GM19463 (cell line): ENCODE results near the gene SLC1A4.
A peak's percentile ranks its signal among the peaks of the same experiment; 100 is the strongest.
"Not testable (repeated sequence)": the region's sequence is repeated elsewhere in the genome, so short reads cannot be mapped to it uniquely, and the experiment has no call there.

Experiments used
- ATAC-seq: cut with Tn5 transposase; IDR thresholded peaks from one replicate; pipeline ENCODE4 v1.9.1; 2021; ENCODE audit warnings: mild to moderate bottlenecking, moderate library complexity; ENCODE audit not compliant: unreplicated experiment

SLC1A4 gene

GRCh38 chr2:64963719-64964118 lies 25.5 kb upstream of the SLC1A4 start:
- peak; percentile 58 for ATAC-seq

- no peak for ATAC-seq
These were observed 23.2 kb upstream of the SLC1A4 start for GRCh38 chr2:64966017-64966416.

GRCh38 chr2:64966839-64967238 lies 22.4 kb upstream of the SLC1A4 start:
- ATAC-seq, result no peak

GRCh38 chr2:64967601-64968000 lies 21.6 kb upstream of the SLC1A4 start:
- no peak for ATAC-seq

GRCh38 chr2:64969086-64969485 lies 20.1 kb upstream of the SLC1A4 start:
- ATAC-seq, result not testable (repeated sequence)

- ATAC-seq, result no peak
These were observed 18.7 kb upstream of the SLC1A4 start for GRCh38 chr2:64970495-64970894.

GRCh38 chr2:64972426-64972825 lies 16.8 kb upstream of the SLC1A4 start:
- ATAC-seq, result no peak

- ATAC-seq, result no peak
These were observed 16.3 kb upstream of the SLC1A4 start for GRCh38 chr2:64972876-64973275.

GRCh38 chr2:64975232-64975821 lies 13.9 kb upstream of the SLC1A4 start:
- no peak for ATAC-seq

- no peak for ATAC-seq
These were observed 12.9 kb upstream of the SLC1A4 start for GRCh38 chr2:64976276-64976675.

- ATAC-seq, result no peak
These were observed 10.5 kb upstream of the SLC1A4 start for GRCh38 chr2:64978514-64979268.

- no peak for ATAC-seq
These were observed 9.5 kb upstream of the SLC1A4 start for GRCh38 chr2:64979744-64980143.

GRCh38 chr2:64980183-64980582 lies 9.0 kb upstream of the SLC1A4 start:
- no peak for ATAC-seq

GRCh38 chr2:64982311-64982857 lies 6.8 kb upstream of the SLC1A4 start:
- ATAC-seq, result peak; percentile 54

GRCh38 chr2:64982932-64983331 lies 6.3 kb upstream of the SLC1A4 start:
- ATAC-seq, result no peak

- ATAC-seq, result no peak
These were observed 3.8 kb upstream of the SLC1A4 start for GRCh38 chr2:64985447-64985846.

- ATAC-seq, result no peak
These were observed 1.9 kb upstream of the SLC1A4 start for GRCh38 chr2:64987001-64987955.

GRCh38 chr2:64987956-64988419 lies 1.2 kb upstream of the SLC1A4 start:
- ATAC-seq, result no peak

- ATAC-seq, result peak; percentile 31
These were observed 626 bp upstream of the SLC1A4 start for GRCh38 chr2:64988420-64989125.

GRCh38 chr2:64989982-64990614 lies 899 bp downstream of the SLC1A4 start:
- no peak for ATAC-seq
